ENCODE results near the gene LTF.

The LTF gene

GRCh38 chr3:46442576-46443530 lies 21.9 kb downstream of the LTF start:
- TF ChIP-seq SPI1 (IDR thresholded peaks at IDR 0.05; ENCODE audit: borderline replicate concordance, low read depth), result 0 out of 2 replicates have a peak, but pooled peaks have one; percentile 9
- TF ChIP-seq, protein P1, sequence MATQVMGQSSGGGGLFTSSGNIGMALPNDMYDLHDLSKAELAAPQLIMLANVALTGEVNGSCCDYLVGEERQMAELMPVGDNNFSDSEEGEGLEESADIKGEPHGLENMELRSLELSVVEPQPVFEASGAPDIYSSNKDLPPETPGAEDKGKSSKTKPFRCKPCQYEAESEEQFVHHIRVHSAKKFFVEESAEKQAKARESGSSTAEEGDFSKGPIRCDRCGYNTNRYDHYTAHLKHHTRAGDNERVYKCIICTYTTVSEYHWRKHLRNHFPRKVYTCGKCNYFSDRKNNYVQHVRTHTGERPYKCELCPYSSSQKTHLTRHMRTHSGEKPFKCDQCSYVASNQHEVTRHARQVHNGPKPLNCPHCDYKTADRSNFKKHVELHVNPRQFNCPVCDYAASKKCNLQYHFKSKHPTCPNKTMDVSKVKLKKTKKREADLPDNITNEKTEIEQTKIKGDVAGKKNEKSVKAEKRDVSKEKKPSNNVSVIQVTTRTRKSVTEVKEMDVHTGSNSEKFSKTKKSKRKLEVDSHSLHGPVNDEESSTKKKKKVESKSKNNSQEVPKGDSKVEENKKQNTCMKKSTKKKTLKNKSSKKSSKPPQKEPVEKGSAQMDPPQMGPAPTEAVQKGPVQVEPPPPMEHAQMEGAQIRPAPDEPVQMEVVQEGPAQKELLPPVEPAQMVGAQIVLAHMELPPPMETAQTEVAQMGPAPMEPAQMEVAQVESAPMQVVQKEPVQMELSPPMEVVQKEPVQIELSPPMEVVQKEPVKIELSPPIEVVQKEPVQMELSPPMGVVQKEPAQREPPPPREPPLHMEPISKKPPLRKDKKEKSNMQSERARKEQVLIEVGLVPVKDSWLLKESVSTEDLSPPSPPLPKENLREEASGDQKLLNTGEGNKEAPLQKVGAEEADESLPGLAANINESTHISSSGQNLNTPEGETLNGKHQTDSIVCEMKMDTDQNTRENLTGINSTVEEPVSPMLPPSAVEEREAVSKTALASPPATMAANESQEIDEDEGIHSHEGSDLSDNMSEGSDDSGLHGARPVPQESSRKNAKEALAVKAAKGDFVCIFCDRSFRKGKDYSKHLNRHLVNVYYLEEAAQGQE (IDR thresholded peaks at IDR 0.05; ENCODE audit: insufficient replicate concordance, low read depth), result no peak
- TF ChIP-seq, protein P2, sequence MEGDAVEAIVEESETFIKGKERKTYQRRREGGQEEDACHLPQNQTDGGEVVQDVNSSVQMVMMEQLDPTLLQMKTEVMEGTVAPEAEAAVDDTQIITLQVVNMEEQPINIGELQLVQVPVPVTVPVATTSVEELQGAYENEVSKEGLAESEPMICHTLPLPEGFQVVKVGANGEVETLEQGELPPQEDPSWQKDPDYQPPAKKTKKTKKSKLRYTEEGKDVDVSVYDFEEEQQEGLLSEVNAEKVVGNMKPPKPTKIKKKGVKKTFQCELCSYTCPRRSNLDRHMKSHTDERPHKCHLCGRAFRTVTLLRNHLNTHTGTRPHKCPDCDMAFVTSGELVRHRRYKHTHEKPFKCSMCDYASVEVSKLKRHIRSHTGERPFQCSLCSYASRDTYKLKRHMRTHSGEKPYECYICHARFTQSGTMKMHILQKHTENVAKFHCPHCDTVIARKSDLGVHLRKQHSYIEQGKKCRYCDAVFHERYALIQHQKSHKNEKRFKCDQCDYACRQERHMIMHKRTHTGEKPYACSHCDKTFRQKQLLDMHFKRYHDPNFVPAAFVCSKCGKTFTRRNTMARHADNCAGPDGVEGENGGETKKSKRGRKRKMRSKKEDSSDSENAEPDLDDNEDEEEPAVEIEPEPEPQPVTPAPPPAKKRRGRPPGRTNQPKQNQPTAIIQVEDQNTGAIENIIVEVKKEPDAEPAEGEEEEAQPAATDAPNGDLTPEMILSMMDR (IDR thresholded peaks at IDR 0.05; ENCODE audit: insufficient read depth, low read length), result peak; percentile 43
- Histone ChIP-seq H3K27ac (replicated peaks) (no peak overlapping the region), H3K4me3 (replicated peaks; ENCODE audit: insufficient read depth, low read length) (no peak overlapping the region), H3K27me3 (ENCODE audit: insufficient read depth, poor library complexity, severe bottlenecking) (no peaks in the 10 kb centered on the region)
- DNase-seq (ENCODE audit: low read depth in 1 of 2, low spot score in 1 of 2), result peak; percentile 20 to 55

DNA sequence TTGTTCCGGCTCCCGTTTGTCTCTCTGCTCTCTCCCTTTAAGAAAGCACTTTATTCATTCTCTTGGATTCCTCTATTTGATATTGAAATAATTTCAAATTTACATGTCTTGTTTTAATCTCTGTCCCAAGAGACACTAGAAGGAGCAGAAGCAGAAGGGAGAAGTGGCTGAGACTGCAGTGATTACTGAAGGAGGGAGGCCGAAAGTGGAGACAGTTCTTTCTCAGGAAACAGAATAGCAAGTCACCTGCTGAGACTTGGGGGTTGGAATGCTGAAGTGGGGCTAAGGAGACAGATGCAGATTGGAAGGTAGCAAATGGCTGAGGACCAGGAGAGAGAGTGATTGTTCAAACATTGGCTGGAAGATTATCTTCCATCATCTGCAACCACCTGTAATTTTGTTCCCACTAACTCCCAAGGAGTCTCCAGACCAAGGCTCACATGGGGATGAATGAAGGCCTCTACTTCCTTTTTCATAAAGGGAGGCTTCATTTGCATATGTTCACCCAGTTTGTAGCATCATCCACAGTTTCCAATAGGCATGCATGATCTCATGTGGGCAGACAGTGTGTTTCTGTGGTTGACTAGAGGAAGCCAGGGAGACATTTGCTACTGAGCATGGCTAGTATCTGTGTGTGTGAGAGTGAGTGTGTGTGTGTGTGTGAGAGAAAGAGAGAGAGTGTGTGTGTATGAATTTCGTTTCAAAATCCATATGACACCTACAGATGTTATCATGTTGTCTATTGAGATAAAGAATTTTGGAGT lies 24.0 kb downstream of the LTF start:
- no peak for TF ChIP-seq SPI1 (IDR thresholded peaks at IDR 0.05; ENCODE audit: borderline replicate concordance, low read depth)
- TF ChIP-seq, protein P1 (IDR thresholded peaks at IDR 0.05; ENCODE audit: insufficient replicate concordance, low read depth), result no peak
- TF ChIP-seq, protein P2 (IDR thresholded peaks at IDR 0.05; ENCODE audit: insufficient read depth, low read length), result no peak
- no peak for TF ChIP-seq GABPA (IDR thresholded peaks at IDR 0.05; ENCODE audit: low read depth)
- TF ChIP-seq POLR2AphosphoS5 (IDR thresholded peaks at IDR 0.05; ENCODE audit: low read depth), result no peak
- no peak overlapping the region for H3K27ac ChIP-seq (replicated peaks)

DNA sequence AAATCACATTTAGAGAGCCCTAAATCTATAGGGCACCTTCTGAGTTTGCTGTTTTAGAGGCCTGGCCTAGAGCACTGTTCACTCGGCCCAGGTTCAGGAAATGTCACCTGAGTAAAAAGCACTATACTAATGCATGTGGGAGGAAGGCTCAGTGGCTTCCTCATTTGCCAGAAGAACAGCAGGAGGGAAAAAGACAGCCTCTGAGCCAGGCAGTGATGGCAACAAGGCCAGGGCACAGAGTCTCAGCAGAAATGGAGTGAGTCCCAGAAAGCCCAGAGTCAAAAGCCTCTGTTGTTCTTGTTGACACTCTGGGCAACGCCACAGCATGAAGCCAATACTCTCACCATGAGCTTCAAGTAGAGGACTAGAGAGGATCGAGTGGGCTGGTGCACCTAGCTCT lies 25.9 kb downstream of the LTF start:
- peak in 1 of 2 experiments; percentile 18 for DNase-seq (ENCODE audit: low read depth in 1 of 2, low spot score in 1 of 2)
- peak; percentile 84 for TF ChIP-seq SPI1 (IDR thresholded peaks at IDR 0.05; ENCODE audit: borderline replicate concordance, low read depth)
- TF ChIP-seq GABPA (IDR thresholded peaks at IDR 0.05; ENCODE audit: low read depth), result no peak
- Histone ChIP-seq H3K4me3 (replicated peaks; ENCODE audit: insufficient read depth, low read length) (no peak overlapping the region), H3K27ac (replicated peaks) (no peak overlapping the region), H3K27me3 (ENCODE audit: insufficient read depth, poor library complexity, severe bottlenecking) (no peaks in the 10 kb centered on the region)

More for the DNA sequence above, 24.0 kb downstream of the LTF start:
- Histone ChIP-seq H3K27me3 (ENCODE audit: insufficient read depth, poor library complexity, severe bottlenecking) (no peaks in the 10 kb centered on the region), H3K4me3 (replicated peaks; ENCODE audit: insufficient read depth, low read length) (no peak overlapping the region)
- DNase-seq (ENCODE audit: low read depth in 1 of 2, low spot score in 1 of 2), result peak; percentile 40 to 45

Data from HL-60 (cell line).